Measurements from ENCODE around the gene ABCA10.
A peak's percentile ranks its signal among the peaks of the same experiment; 100 is the strongest.

The ABCA10 gene

DNA sequence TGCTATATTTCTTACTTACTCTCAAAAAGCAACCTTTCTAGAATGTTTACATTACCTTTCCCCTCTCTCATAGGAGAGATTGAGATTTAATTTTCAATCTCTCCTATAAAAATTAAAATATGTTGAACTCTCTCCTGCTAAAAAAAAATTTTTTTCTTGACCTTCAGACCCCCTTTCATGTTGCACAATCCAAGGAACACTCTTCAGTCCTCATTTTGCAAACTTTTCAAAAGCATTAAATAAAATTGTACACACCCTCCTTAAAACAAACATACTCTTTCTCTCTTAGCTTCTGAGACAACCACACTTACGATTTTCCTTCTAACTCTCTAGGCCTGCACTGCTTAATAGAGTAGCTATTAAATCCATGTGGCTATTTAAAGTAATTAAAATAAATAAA, 78.3 kb downstream of the ABCA10 start:
- DNase-seq: no peak

DNA sequence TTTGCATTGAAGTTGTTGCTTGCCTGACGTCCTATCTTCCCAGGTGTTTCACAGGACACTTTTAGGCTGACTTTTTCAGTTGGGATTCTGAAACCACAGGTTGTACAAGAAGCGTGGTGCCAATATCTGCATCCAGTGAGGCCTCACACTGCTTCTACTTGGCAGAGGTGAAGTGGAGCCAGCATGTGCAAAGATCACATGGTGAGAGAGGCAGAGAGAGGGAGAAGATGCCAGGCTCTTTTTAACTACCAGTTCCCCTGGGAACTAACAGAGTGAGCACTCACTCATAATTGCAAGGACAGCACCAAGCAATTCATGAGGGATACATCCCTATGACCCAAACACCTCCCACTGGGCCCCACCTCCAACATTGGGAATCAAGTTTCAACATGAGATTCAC, 81.2 kb downstream of the ABCA10 start:
- DNase-seq: peak; percentile 49

DNA sequence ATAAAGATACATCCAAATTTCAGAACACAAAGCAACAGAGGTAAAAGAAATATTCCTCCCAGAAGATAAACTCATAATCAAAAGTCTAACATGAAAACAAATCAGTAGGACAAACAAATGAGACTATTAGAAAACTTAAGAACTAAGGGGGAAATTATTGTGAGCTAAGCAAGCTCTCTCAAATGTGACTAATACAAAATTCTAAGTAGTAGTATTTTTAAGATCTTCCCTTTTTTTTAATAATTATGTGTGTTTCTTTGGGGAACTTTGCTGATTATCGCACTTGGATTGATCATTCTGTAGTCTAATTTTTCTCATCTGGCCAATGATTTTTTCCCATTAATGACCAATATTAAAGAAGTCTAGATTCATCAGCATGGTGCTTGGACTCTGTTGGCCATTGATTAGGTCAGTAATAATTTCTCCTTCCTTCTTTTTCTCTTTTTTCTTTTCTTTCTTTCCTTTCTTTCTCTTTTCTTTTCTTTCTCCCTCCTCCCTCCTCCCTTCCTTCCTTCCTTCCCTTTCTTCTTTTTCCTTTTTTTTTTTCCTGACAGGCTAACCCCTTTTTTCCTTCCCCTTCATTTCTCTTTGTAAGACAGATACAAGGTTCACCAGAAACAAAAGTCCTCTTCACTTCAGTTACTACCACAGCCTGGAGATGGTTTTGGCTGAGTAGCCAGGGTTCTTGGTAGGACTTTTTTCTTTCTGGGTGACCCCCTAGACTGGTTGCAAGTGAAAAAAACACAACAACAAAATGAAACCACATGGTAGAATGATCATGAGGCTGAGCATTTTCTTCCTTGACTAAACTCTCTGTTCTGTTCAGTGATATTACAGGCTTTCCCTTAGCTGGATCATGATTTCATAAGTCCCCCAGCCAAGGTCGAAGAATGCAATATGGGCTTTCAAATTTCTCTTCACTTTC, 84.0 kb downstream of the ABCA10 start:
- no peak for DNase-seq

DNA sequence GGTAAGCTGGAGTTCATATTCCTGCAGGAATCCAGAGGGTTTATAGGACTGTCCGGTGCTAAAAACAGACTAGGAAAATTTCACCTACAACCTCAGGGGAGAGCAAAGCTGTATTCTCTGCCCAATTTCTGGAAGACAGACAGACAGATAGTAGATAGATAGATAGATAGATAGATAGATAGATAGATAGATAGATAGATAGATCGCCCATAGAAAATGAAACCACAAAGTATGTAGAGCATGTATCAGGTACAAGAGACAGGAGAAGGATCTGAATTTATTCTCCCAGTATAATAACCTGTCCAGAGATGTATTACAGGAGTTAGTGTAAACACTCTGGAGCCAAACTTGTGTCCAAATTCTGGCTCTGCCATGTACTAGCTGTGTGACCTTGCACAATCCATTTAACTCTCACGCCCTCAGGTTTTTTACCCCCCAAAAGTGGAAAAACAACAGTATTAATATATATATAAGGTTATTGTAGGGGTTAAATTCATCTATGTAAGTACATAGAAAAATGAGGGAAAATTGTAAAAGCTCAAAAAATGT, 84.9 kb downstream of the ABCA10 start:
- DNase-seq: no peak

DNA sequence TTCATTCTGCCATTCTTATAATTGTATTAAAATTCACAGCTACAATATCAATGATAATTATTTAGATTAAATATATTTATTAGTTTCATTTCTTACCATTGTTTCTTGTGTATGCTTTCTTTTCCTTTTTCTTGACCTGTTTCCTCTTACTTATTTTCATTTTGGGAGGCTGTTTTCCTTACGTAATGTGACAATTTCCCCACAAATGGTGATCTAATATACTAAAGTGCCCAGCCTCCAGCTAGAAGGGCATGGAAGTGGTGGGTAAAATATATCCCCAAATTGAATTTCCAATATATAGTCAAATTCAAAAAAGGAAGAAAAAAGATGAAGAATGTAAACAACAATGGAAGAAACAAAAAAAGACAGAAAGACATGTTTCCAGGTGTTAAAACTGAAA, 85.5 kb downstream of the ABCA10 start:
- DNase-seq: no peak

DNA sequence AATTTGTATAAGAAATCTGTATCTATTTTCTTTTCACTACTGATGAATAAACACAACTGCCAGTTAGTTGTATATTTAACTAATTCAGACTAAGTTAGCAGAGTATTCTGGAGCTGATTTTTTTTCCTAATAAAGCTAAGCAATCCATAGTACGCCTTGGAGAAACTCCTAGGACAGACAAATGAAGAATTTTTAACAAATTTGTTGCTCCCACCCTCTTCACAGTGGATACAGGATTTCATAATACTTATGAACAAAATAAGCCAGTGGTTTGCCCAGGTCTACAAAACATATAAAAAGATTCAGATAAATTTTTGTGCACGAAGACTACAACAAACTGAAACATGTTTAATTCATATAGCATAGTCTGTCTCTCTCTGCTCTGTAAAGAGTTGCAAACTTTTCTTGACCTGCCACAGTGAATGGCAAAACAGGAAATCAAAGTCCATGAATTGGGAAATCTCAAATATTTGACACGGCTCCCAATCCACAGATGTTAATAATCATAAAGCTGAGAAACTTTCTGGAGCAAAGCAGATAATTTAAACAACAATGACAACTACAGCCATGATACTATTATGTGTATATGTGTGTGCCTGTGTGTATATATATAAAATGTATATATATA, 86.3 kb downstream of the ABCA10 start:
- DNase-seq: no peak

DNA sequence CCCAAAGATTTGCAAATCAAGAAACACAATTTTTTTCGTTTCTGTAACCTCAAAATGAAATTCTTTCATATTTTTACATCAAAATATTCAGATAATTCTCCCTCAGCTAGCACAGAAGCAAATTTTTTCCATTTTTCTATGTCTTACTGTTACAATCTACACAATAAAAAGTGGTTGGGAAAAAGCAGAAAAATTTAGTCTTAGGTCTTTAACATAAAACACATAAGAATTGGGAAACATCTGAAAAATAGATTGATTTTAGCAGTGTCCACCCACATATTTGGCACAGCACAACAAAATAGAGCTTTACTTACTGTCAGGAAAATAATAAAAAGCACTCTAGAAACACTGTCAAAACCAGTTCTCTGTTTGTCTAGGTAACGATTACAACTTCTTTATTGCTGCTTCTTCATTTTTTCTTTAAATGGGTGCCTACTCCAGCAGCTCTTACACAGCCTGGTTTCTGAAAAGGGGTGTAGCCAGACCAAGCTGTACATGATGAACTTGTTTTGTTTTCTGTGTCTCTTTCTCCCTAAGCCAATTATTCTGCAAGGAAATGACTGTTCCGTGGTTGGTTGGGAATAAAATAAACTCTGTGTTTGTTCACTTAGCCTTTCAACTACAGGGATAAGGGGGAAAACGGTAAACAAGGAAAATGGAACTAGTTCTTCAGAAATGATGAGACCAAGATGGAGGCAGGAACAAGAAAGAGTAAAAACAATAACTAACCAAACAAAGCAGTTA, 87.0 kb downstream of the ABCA10 start, which contains the start of gene ABCA6:
TSS of gene ABCA6 (minus strand) at position 465 of the 744 bp plus-strand sequence. CDS start 1,192 bp downstream, outside the sequence.
- no peak for DNase-seq

DNA sequence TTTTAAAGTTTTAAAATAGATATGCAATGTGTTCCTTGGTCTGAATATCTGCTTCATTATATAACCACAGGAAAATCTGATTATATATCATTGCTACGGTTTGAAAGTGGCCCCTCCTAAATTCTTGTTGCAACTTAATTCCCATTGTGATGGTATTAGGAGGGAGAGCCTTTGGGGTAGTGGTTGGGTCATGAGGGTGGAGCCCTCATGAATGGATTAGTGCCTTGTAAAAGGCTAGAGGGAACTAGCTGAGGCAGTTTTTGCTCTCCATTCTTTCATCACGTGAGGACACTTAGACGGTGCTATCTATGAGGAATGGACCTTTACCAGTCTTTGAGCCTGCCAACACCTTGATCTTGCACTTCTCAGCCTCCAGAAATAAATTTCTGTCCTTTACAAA, 94.5 kb downstream of the ABCA10 start:
- DNase-seq: no peak

DNA sequence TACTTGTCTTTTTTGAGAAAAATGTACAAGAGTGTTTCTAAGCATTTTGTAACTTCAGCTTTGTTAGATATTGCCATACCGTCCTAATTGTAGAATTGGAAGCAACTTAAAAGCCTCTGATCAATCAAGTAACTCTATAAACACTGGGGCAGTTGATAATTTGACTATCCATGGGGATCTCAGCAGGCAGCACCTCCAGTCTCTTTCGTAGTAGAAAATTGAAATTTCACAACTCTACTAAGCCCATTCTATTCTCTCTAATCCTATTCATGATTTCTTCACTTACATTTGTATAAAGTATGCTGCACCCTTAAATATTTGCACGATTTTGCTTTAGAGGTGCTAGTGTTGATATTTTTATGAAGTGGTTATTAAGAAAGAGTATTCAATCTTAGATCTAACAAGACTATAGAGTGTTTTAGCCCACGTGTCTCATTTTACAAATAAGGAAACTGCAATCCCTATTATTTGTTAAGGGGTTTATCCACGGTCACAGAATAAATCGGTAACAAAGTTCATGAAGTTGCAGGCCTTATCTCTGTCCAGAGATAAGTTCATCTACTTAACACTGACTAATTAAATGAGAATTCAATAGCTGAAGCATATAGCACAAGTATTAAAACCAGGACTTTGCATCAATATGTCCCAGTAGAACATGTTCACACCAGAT, 97.9 kb downstream of the ABCA10 start:
- DNase-seq: no peak

DNA sequence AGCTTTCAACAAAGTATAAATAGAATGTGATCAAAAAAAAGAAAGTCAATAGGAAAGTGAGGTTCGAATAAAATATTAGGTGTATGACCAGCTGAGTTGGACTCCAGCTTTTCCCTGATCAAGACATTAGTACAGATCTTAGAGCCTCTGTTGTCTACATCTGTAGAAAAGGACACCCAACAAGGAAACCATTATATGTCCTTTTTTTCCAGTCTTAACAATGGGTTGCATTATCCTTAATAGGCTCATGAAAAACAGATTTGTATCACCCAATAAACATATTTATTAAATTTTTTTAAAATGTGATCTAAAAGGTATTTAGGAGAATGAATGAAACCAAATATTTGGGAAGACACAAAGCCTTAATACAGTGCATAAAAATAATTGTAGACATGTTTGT, 105.0 kb downstream of the ABCA10 start:
- no peak for DNase-seq

DNA sequence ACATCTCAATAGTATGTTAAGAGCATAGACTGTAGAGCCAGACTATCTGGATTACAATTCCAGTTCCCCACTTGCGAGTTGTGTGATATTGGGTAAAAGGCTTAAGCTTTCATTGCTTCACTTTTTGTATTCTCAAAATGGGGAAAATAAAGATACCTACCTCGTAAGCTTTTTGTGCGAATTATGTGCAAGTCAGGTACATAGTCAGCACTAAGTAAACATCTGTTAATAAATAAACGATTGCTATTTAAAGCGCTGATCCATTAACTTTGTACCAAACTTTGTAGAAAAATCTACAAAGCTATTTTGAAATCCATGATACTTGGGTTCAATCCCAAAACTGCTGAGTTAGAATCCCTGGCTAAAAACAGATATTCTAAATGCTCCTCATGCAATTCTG, 106.6 kb downstream of the ABCA10 start:
- no peak for DNase-seq

DNA sequence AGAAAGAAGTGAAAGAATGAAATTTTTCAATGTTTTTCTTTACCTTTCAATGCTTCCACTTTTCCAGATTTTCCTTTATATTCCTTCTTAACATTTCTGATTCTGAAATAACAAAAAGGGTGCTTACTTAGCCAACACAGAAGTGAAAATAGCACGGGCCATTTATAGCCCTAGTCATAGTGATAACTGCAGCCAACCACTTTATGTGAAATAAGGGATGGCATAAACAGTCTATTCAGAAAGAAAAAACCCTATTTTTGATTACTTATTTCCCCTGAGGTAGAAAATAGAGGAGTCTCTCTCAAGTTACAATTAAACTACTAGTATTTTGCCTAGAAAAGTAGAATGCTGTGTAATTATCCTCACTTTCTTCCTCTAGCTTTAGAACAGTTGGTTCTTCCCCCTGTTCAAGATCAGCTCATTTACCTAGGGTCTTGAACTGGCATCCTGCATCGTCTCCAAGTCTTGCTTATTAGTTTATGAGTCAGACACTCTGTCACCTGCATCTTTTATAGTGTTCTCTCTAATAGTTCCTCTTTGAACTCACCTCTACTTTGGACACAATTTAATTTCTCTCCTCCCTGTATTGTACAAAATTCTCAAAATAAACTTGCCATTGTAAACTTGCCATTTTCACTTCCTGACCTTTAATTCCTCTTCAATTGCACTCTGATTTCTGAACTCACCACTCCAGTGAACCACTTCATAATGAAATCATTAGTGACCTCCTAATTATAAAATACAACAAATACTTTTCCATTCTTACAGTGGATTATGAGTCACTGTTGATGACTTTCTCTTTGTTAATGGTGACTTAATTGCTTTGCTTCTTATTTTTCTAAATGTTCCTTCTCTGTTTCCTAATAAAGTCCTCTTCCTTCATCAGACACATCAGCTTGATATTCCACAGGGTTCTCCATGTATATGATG, 110.5 kb downstream of the ABCA10 start:
- DNase-seq: no peak

DNA sequence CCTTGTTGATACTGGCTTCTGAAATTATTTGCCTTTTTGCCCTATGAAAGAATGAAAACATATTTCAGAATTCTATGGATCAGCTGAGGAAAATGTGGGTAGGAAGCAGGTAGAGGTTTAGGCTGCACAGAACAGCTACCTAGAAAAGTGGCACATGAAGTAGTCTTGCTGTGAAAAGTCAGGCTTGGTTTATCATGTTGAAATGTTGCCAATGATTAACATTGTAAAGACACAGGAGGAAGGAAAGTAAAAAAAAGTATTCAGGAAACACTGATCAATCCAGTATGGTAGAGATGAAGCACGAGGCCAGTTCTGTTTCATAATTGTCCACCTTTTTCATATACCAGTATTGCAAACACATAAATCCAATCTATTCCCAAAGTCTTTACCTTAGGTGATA, 116.8 kb downstream of the ABCA10 start:
- no peak for DNase-seq

DNA sequence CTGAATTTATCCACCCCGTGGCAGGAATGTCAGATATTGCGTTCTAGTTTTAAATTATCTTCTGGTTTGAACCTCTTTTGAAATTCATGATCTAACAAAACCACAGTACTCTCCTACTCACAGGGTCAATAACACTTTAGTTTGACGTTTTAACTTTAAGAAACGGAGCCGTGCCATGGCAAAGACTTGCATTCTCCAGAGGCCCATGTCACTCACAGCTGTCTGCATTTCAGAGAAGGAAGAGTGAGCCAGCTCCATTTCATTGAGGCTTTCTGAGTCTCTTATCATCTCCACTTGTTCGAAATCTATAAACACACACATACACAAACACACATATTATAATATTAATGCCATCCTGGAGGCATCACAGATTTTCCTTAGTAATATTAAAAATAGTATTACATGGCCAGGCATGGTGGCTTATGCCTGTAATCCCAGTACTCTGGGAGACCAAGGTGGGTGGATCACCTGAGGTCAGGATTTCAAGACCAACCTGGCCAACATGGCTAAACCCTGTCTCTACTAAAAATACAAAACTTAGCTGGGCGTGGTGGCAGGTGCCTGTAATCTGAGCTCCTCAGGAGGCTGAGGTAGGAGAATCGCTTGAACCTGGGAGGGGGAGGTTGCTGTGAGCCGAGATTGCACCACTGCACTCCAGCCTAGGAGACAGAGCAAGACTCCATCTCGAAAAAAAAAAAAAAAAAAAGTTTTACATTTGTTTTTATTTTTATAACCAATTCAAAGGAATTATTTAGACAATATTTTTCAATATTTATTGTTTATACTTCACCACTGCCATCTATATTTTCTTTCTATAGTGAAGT, 122.5 kb downstream of the ABCA10 start:
- no peak for DNase-seq

DNA sequence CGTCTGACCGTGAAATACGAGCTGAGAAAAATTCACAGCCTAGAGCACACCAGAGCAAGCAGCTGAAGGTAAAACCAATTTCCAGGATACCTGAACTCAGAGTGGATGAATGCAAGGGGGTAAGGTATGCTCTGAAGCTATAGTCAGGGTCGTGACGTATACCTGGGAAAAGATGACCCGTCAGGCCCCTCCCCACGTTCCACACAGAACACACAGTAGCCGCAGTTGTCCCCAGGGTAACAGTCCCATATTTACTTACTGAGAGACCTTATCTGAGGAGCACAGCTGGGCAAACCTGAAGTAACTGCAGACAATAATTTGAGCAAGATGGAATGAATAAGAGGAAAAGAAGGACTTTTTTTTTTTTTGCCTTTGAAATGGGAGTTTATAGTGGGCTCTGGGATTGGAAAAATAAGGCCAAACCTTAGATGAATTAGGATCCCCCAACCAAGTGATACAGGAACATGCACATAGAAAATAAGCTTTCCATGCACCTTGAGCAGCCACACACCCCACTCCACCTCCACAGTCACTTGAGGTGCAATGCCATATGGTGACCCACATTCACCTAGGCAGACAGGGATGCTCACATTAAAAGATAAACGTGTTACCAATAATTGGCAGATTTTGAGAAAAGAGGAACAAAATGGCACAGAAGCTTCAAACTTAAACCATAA, 124.9 kb downstream of the ABCA10 start:
- DNase-seq: no peak

DNA sequence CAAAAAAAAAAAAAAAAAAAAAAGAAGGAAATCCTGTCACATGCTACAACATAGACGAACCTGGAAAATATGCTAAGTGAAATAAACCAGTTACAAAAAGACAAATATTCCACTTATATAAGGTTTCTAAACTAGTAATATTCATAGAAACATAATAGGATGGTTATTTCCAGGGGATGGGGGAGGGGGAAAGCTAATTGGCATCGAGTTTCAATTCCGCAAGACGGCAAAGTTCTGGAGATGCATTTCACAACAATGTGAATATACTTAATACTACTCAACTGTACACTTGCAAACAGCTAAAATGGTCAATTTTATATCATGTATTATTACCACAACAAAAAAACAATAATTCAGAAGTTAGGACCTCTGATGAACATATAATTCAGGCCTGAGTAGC, 130.0 kb downstream of the ABCA10 start:
- no peak for DNase-seq

All from NCI-H2171 (cell line).